Measurements from ENCODE around the gene ZNF205. TPM values are rescaled to one million over a fixed set of nuclear protein-coding genes. Genes with fewer than 3 reads are reported as not detected.

The ZNF205 gene
- total and polyA plus RNA-seq, 2 of the 13 experiments (the other 11 are each of a cell fraction or from before 2014, with no cell fraction given): 5.8 to 10.2 TPM

- TF ChIP-seq RNF219 (CRISPR knock-in tag; IDR thresholded peaks at IDR 0.05): no peak
Measured at GRCh38 chr16:3084969-3085670, 27.3 kb upstream of the ZNF205 start (continued).

- peak overlapping the region; percentile 93 for H3K4me2 ChIP-seq (ENCODE audit: low read depth, low read length)
- H3K27me3 ChIP-seq (ENCODE audit: control insufficient read depth in 1 of 2, insufficient read depth in 2 of 2, low read length in 2 of 2): no peaks in the 10 kb centered on the region
- peaks cover 46% of the 10 kb centered on the region for H3K4me1 ChIP-seq (ENCODE audit: insufficient read depth, low read length)
- 62% methylated on average over 14 of the region's 17 CpGs for WGBS (ENCODE audit: low lambda C conversion rate)
- H3K79me2 ChIP-seq (ENCODE audit: insufficient read depth, low read length): no peaks in the 10 kb centered on the region
- BruUV-seq (replicated peaks): TSS peak; percentile 66
- DNase-seq (ENCODE audit: low spot score): no peak
- no peaks in the 10 kb centered on the region for H4K20me1 ChIP-seq (ENCODE audit: insufficient read depth, low read length)
- FAIRE-seq: peak; percentile 37
- POLR2A ChIA-PET: interaction anchor here (1.1 to 3.0 kb wide), 8 partner anchors 13 to 58 kb away, joined by 3 to 38 read pairs (median 10); partner anchors contain the start of genes IL32, ZNF213 and ZSCAN10
- ATAC-seq: peak; percentile 12; the same call in 1 of the 3 replicates
- no peaks in the 10 kb centered on the region for H3K36me3 ChIP-seq (replicated peaks in 1 of 2; ENCODE audit: control insufficient read depth in 1 of 2, insufficient read depth in 2 of 2, low read length in 2 of 2)
- in situ Hi-C loops (cut with HindIII; ENCODE audit: extremely low pct_ligation_motif_present, low pct_unique_long_range_greater_than_20kb) (no loop called here), intact Hi-C loops (cut with micrococcal nuclease; ENCODE audit: unreplicated experiment) (no loop called here)
- CTCF ChIA-PET (ENCODE audit: low intra/inter-chr PET ratio, low total read pairs): interaction anchor here (0.8 to 1.7 kb wide), 2 partner anchors 14 to 26 kb away, joined by 3 to 4 read pairs; no protein-coding TSS in a partner anchor
- no peaks in the 10 kb centered on the region for H3K9me3 ChIP-seq (ENCODE audit: low read length)
- H2AFZ ChIP-seq (ENCODE audit: low read length): no peak overlapping the region
- H3K27ac ChIP-seq (ENCODE audit: extremely low read length, insufficient read depth, low read length): peak overlapping the region; percentile 59
- H3K4me3 ChIP-seq (replicated peaks in 1 of 3; ENCODE audit: insufficient read depth in 1 of 3, low read depth in 2 of 3, low read length in 3 of 3): peak overlapping the region; percentile 51 to 79 (median 63); a peak in 5 of 6 replicates
- peak overlapping the region; percentile 72 for H3K9ac ChIP-seq (ENCODE audit: insufficient read depth, low read depth, low read length)
- 0 out of 4 replicates have a peak, but pooled peaks of 1 of the 2 experiments have one; percentile 23 for TF ChIP-seq EP300 (IDR thresholded peaks at IDR 0.05; ENCODE audit: low read depth in 2 of 2, low read length in 2 of 2)
- no peak for TF ChIP-seq EP300 (CRISPR knock-in tag; IDR thresholded peaks at IDR 0.05; ENCODE audit: borderline replicate concordance)
- 0 out of 2 replicates have a peak, but pooled peaks have one; percentile 11 for TF ChIP-seq PPARG (CRISPR knock-in tag; conservative IDR thresholded peaks at IDR 0.05)
- 0 out of 2 replicates have a peak, but pooled peaks have one; percentile 43 for TF ChIP-seq SALL1 (CRISPR knock-in tag; IDR thresholded peaks at IDR 0.05)
- no peak for TF ChIP-seq ZNF652 (CRISPR knock-in tag; IDR thresholded peaks at IDR 0.05; ENCODE audit: borderline replicate concordance, low read depth)
- TF ChIP-seq PTBP1 (IDR thresholded peaks at IDR 0.05; ENCODE audit: low read depth, low read length, poor library complexity, severe bottlenecking): no peak
- peak; percentile 6; the same call in 1 of the 2 replicates for TF ChIP-seq TBX2 (CRISPR knock-in tag; IDR thresholded peaks at IDR 0.05; ENCODE audit: borderline replicate concordance)
- TF ChIP-seq ZFP62 (CRISPR knock-in tag; IDR thresholded peaks at IDR 0.05): no peak
- no peak for TF ChIP-seq ZBTB43 (CRISPR knock-in tag; conservative IDR thresholded peaks at IDR 0.05)
- peak; percentile 71 for TF ChIP-seq MNT (IDR thresholded peaks at IDR 0.05)
- no peak for TF ChIP-seq TERF1 (CRISPR knock-in tag; IDR thresholded peaks at IDR 0.05)
- TF ChIP-seq MED1 (CRISPR knock-in tag; IDR thresholded peaks at IDR 0.05): peak; percentile 69; the same call in 1 of the 2 replicates
Measured at GRCh38 chr16:3085868-3086595, 26.4 kb upstream of the ZNF205 start.

Data from HepG2 (cell line).